ENCODE results near the gene MCM7. TPM values are rescaled to one million over a fixed set of nuclear protein-coding genes. Genes with fewer than 3 reads are reported as not detected.

Gene MCM7
- total and polyA plus RNA-seq, 2 of the 13 experiments (the other 11 are each of a cell fraction or from before 2014, with no cell fraction given): 84.5 to 214 TPM

DNA sequence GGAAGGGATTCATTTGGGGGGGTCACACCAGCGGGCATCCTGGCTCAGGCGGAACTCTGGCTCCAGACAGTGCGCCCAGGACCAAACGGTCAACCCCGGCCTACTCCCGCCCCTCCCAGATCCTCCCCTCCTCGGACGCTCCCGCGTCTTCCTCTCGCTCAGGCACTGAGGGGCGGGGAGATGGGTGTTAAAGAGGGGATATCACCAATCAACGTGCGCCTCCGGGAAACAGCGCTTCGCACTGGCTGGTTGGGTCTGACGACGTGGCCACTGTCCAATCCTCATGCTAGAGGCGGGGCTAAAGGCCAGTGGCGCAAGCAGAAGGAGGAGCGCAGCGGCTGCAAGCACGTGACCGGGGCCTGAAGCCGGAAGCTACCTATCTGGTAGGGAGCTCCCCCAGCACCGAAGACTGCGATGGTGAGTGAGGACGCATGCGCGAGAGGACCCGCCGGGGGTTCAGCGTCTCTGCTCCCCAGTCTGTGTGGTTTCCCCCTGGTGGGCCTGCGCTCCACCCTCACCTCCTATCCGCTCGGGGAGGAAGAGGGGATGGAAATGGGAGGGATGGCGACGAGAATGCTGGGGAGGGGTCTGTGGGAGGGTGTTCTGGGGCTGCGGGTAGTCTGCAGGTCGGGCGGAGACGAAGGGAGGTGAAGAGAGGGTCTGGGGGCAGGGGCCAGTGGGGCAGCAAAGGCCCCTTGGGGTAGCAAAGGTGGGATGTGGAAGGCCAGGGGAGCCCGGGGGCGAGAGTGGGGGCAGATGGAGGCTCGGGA is 47.5 kb upstream of the MCM7 start, which contains the start of gene LAMTOR4 (continued):
- no peak for TF ChIP-seq MATR3 (CRISPR knock-in tag; IDR thresholded peaks at IDR 0.05)
- no peak for TF ChIP-seq MYNN (CRISPR knock-in tag; IDR thresholded peaks at IDR 0.05; ENCODE audit: low read depth)
- no peak for TF ChIP-seq CHD2 (IDR thresholded peaks at IDR 0.05; ENCODE audit: low read depth, low read length)
- no peak for TF ChIP-seq PAX8 (CRISPR knock-in tag; IDR thresholded peaks at IDR 0.05; ENCODE audit: borderline replicate concordance)
- TF ChIP-seq, protein P1, sequence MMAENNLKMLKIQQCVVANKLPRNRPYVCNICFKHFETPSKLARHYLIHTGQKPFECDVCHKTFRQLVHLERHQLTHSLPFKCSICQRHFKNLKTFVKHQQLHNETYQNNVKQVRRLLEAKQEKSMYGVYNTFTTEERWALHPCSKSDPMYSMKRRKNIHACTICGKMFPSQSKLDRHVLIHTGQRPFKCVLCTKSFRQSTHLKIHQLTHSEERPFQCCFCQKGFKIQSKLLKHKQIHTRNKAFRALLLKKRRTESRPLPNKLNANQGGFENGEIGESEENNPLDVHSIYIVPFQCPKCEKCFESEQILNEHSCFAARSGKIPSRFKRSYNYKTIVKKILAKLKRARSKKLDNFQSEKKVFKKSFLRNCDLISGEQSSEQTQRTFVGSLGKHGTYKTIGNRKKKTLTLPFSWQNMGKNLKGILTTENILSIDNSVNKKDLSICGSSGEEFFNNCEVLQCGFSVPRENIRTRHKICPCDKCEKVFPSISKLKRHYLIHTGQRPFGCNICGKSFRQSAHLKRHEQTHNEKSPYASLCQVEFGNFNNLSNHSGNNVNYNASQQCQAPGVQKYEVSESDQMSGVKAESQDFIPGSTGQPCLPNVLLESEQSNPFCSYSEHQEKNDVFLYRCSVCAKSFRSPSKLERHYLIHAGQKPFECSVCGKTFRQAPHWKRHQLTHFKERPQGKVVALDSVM (CRISPR knock-in tag; IDR thresholded peaks at IDR 0.05): peak; percentile 32; the same call in 1 of the 2 replicates
- no peak for TF ChIP-seq SMAD9 (CRISPR knock-in tag; IDR thresholded peaks at IDR 0.05)
- no peak for TF ChIP-seq ZNF101 (CRISPR knock-in tag; IDR thresholded peaks at IDR 0.05; ENCODE audit: borderline replicate concordance, low read depth)
- TF ChIP-seq, protein P2, sequence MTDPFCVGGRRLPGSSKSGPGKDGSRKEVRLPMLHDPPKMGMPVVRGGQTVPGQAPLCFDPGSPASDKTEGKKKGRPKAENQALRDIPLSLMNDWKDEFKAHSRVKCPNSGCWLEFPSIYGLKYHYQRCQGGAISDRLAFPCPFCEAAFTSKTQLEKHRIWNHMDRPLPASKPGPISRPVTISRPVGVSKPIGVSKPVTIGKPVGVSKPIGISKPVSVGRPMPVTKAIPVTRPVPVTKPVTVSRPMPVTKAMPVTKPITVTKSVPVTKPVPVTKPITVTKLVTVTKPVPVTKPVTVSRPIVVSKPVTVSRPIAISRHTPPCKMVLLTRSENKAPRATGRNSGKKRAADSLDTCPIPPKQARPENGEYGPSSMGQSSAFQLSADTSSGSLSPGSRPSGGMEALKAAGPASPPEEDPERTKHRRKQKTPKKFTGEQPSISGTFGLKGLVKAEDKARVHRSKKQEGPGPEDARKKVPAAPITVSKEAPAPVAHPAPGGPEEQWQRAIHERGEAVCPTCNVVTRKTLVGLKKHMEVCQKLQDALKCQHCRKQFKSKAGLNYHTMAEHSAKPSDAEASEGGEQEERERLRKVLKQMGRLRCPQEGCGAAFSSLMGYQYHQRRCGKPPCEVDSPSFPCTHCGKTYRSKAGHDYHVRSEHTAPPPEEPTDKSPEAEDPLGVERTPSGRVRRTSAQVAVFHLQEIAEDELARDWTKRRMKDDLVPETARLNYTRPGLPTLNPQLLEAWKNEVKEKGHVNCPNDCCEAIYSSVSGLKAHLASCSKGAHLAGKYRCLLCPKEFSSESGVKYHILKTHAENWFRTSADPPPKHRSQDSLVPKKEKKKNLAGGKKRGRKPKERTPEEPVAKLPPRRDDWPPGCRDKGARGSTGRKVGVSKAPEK (CRISPR knock-in tag; IDR thresholded peaks at IDR 0.05; ENCODE audit: borderline replicate concordance): no peak
- TF ChIP-seq, protein P3, sequence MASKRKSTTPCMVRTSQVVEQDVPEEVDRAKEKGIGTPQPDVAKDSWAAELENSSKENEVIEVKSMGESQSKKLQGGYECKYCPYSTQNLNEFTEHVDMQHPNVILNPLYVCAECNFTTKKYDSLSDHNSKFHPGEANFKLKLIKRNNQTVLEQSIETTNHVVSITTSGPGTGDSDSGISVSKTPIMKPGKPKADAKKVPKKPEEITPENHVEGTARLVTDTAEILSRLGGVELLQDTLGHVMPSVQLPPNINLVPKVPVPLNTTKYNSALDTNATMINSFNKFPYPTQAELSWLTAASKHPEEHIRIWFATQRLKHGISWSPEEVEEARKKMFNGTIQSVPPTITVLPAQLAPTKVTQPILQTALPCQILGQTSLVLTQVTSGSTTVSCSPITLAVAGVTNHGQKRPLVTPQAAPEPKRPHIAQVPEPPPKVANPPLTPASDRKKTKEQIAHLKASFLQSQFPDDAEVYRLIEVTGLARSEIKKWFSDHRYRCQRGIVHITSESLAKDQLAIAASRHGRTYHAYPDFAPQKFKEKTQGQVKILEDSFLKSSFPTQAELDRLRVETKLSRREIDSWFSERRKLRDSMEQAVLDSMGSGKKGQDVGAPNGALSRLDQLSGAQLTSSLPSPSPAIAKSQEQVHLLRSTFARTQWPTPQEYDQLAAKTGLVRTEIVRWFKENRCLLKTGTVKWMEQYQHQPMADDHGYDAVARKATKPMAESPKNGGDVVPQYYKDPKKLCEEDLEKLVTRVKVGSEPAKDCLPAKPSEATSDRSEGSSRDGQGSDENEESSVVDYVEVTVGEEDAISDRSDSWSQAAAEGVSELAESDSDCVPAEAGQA (IDR thresholded peaks at IDR 0.05; ENCODE audit: low read depth): 0 out of 2 replicates have a peak, but pooled peaks have one; percentile 34
- TF ChIP-seq, protein P3 (CRISPR knock-in tag; IDR thresholded peaks at IDR 0.05; ENCODE audit: borderline replicate concordance): no peak
- TF ChIP-seq, protein P4, sequence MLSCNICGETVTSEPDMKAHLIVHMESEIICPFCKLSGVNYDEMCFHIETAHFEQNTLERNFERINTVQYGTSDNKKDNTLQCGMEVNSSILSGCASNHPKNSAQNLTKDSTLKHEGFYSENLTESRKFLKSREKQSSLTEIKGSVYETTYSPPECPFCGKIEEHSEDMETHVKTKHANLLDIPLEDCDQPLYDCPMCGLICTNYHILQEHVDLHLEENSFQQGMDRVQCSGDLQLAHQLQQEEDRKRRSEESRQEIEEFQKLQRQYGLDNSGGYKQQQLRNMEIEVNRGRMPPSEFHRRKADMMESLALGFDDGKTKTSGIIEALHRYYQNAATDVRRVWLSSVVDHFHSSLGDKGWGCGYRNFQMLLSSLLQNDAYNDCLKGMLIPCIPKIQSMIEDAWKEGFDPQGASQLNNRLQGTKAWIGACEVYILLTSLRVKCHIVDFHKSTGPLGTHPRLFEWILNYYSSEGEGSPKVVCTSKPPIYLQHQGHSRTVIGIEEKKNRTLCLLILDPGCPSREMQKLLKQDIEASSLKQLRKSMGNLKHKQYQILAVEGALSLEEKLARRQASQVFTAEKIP (CRISPR knock-in tag; IDR thresholded peaks at IDR 0.05; ENCODE audit: borderline replicate concordance): no peak
- TF ChIP-seq, protein P5, sequence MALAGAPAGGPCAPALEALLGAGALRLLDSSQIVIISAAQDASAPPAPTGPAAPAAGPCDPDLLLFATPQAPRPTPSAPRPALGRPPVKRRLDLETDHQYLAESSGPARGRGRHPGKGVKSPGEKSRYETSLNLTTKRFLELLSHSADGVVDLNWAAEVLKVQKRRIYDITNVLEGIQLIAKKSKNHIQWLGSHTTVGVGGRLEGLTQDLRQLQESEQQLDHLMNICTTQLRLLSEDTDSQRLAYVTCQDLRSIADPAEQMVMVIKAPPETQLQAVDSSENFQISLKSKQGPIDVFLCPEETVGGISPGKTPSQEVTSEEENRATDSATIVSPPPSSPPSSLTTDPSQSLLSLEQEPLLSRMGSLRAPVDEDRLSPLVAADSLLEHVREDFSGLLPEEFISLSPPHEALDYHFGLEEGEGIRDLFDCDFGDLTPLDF (CRISPR knock-in tag; IDR thresholded peaks at IDR 0.05): no peak; the same call in 1 of the 2 replicates

Measured in HepG2 (cell line).